Glomerular endothelial cell (primary cell): ENCODE data around the gene TNFRSF18. TPM values are rescaled to one million over a fixed set of nuclear protein-coding genes. Genes with fewer than 3 reads are reported as not detected.
"Not testable (repeated sequence)": the region's sequence is repeated elsewhere in the genome, so short reads cannot be mapped to it uniquely, and the experiment has no call there.

Experiments
- DNase-seq: peaks from one replicate; pipeline ENCODE4 v3.0.0-alpha.2; 2011; ENCODE audit warnings: low read depth, low spot score; ENCODE audit errors: extremely low read depth
- total RNA-seq: library from RNA; depleted of rRNA; stranded (reverse); fragments of >200 nt; gene quantifications from 2 replicates; pipeline ENCODE4 v1.2.3, GENCODE V29; 2015

Gene TNFRSF18
- total RNA-seq, 1 donor from 2014 or later = 0.58 TPM

DNA sequence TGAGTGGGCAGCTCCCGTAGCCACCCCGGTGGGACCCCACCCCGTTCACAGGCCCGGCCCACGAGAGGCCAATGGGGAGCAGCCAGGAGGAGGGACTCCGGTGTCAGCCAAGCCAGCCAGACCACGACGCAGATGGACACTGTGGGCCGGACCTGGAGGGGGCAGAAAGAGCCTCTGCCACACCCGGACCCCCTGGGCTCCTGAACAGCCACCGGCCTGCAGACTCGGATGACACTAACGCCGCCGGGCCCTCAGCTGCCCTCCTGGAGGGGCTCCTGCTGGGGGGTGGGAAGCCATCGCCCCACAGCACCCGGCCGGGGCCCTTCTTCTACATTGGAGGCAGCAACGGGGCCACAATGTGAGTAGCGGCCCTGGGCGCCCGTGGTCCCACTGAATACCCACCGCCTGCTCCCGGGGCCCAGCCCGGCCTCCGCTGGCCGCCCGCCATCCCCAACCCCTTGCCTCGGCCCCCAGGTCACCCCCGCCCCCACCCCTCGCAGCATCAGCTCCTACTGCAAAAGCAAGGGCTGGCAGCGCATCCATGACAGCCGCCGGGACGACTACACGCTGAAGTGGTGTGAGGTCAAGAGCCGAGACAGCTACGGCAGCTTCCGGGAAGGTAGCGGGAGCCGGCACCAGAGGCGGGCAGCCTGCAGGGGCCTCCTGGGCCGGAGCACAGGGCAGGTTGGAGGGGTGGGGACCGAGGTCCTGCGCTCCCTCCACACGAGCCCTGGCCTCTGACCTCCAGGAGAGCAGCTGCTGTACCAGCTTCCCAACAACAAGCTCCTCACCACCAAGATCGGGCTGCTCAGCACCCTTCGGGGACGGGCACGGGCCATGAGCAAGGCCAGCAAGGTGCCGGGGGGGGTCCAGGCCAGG is 26.2 kb downstream of the TNFRSF18 start:
- no peak for DNase-seq

DNA sequence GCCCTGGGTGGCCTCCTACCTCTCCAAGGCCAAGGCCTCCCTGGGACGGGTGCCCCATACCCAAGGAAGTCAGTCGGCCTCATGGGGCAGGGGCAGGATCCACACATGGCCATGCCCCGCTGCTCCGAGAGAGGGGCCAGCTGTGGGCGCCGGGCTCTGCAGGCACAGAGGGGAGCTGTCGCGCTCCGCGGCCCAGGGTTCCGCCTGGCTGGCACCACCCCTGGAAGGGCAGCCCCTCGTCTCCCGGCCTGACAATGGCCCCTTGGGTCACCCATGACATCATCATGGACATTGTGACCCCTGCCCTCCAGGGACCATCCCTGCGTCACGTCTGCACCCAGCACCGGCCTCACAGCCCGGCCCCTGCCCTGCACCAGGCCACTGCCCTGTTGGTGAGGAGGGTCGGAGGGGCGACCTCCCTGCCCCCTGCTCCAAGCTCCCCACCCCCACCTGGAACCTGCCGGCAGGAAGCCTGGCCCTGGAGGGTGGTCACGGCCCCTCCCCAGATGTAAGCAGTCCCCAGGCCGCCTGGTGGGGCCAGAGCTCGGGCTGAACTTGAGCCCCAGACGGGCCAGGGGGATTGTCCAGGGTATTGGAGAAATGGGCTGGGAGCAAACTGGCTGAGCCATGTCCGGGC is 26.9 kb downstream of the TNFRSF18 start:
- no peak for DNase-seq

DNA sequence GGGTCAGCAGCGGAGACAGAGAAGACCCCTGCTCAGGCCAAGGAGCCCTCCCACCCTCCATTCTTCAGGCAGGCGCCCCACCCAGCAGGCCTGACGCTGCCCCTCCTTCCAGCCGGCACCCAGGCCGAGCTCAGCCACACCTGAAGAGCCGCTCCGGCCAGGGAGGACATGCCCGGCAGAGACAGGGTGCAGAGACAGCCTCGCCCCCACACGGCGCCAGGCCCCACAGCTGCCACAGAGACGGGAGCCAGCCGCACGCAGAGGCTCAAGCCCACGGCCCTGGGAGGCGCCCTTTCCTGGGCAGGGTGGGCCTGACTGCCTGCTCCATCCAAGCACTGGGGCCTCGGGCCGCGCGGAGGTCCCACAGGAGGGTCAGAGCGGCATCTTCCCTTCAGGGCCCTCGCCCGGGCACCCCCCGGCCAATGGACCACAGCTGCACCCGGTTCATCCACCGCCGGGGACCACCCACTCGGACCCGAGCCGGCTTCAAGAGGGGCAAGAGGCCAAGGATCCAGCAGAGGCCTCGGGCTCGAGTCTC is 27.5 kb downstream of the TNFRSF18 start:
- no peak for DNase-seq

DNA sequence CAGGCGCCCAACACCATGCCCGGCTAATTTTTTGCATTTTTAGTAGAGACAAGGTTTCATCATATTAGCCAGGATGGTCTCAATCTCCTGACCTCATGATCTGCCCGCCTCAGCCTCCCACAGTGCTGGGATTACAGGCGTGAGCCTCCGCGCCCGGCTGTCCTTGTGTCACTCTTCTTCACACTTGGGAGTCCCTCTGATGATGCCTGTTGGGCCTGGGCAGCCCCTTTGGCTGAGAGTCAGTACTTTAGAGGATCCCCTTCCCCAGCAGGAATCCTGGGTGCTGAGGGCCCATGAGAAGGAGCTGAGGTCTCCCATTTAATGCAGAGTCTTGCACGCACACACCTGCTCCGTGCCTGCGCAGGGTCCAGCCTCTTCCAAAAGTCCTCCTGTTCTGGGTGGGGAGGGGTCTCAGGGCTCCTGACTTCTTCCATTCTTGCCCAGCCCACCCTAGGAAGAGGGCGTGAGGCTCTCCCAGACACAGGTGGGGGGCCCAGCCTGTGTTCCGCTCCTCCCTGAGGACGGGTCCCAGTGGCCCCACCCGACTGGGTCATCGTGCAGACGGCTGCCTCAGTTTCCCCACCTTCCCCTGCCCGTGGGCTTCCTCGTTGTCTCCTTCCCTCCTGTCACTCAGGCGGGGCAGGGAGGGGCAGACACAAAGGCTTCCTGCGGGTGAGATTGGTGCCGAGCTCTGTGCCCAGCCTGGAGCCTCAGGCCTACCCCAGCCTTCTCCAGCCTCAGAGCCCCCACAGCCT is 28.8 kb downstream of the TNFRSF18 start:
- no peak for DNase-seq

DNA sequence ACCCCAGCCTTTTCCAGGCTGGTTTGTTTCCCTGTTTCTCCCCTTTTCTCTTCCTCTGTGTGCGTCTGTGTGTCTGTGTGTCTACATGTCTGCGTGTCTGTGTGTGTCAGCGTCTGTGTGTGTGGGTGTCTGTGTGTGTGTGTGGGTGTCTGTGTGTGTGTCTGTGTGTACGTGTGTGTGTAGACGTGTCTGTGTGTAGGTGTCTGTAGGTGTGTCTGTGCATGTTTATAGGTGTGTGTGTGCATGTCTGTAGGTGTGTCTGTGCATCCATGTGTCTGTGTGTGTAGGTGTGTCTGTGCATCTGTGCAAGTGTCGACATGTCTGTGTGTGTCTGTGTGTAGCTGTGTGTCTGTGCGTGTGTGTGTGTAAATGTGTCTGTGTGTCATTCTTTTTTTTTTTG is 29.5 kb downstream of the TNFRSF18 start:
- DNase-seq = no peak

DNA sequence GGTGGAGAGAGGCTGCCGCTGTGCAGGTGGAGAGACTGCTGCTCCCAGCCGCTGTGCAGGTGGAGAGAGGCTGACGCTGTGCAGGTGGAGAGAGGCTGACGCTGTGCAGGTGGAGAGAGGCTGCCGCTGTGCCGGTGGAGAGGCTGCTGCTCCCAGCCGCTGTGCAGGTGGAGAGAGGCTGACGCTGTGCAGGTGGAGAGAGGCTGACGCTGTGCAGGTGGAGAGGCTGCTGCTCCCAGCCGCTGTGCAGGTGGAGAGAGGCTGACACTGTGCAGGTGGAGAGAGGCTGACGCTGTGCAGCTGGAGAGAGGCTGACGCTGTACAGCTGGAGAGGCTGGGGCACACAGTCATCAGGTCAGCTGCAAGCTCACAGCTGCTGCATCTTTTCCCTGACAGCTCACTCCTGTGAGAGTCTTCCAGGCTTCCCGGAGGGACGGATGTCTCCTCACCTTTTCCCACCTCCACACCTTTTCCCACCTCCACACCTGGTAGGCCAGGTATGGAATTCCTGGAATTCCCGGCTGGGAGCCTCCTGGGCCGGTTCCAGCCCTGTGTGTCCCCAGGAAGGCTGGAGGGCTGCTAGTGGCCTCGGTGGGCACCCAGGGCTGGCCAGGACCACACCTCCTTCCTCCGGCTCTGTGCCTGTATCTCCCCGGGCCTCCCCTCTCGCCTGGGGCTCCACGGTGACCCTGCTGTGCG is 30.2 kb downstream of the TNFRSF18 start:
- not testable (repeated sequence) for DNase-seq

DNA sequence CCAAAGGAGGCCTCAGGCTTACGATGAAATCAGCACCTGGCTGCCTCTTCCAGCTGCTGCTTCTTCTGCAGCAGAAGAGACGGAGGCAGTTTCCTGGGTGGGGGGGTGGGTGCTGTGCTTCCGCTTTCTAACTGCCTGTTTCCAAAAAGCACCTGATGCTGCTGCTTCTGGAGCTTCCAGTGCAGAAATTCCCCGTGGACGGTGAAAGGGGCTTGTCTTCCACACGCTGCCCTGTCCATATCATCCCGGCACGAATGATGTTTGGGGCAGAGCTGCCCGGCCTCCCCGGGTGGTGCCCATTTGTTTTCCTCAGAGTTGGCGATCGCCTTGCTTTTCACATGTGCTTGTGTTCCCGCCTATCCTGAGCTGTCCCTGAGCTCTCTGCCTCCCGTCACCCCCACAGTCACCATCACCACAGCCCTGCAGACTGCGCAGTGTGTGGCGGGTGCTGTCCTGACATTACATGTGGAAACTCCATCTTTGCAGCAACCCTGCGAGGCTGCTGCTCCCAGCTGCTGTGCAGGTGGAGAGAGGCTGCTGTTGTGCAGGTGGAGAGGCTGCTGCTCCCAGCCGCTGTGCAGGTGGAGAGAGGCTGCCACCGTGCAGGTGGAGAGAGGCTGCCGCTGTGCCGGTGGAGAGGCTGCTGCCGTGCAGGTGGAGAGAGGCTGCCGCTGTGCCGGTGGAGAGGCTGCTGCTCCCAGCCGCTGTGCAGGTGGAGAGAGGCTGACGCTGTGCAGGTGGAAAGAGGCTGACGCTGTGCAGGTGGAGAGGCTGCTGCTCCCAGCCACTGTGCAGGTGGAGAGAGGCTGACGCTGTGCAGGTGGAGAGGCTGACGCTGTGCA is 30.9 kb downstream of the TNFRSF18 start:
- no peak for DNase-seq

DNA sequence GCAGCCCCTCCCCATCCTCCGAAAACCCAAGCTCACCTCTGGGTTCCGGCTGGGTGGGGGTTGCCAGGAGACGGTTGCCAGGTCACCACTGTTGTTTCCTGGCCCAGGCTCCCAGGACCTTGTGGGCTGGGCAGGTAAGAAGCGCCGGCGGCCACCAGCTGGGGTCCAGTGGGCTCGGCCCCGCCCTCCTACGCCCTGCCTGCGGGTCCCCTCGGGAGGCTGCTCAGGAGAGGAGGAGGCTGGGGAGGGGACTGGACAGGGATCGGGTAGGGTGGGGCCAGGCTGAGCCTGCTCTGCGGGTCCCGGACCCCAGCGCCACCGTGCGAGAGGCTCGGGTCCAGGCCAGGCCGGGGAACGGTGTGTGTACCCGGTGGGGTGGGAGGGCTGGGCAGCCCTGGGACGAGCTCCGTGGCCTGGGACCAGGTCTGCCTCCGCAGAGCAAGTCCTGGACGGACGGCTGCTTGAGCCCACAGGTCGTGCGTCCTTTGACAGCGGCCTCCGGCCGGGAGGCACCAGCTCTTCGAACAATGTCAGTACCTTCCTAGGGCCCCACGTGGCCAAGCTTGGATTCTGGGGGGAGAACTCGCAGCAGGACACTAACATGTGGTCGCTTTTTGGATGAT is 32.5 kb downstream of the TNFRSF18 start, which contains the start of gene TTLL10:
TSS of gene TTLL10 (plus strand) at position 88 of the 623 bp plus-strand sequence. CDS start 5,336 bp downstream, outside the sequence.
- no peak for DNase-seq

DNA sequence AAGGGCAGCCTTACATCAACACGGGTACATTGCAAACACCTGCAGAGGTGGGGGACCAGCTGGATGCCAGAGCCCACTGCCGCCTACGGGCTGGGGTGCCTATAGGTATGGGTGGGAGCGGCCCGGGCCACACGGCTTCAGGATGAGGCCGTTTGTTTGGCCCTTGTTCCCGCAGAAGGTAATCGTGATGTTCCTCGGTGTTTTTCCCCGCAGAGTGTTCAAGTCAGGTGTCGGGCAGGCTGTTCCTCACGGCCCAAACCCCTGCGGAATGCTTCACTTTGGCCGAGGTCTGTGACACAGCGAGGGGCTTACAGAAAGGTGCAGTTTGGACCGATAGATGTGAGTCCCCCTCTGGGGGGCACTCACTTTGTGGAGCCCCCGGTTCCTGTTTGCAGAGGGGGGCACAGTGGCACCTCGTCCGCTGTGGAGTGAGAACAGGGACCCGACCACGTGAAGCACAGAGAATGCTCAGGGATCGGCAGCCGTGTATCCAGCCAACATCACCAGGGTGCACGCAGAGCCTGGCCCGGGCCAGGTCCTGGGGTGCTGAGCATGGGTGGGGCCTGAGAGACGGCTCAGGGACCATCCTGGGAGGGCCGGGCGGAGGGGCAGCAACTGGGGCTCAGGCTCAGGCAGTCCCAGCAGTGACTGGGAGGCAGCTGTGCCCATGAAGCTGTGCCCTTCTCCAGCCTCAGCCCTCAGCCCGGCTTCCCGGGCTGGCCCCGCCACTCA is 33.2 kb downstream of the TNFRSF18 start:
- DNase-seq = no peak

DNA sequence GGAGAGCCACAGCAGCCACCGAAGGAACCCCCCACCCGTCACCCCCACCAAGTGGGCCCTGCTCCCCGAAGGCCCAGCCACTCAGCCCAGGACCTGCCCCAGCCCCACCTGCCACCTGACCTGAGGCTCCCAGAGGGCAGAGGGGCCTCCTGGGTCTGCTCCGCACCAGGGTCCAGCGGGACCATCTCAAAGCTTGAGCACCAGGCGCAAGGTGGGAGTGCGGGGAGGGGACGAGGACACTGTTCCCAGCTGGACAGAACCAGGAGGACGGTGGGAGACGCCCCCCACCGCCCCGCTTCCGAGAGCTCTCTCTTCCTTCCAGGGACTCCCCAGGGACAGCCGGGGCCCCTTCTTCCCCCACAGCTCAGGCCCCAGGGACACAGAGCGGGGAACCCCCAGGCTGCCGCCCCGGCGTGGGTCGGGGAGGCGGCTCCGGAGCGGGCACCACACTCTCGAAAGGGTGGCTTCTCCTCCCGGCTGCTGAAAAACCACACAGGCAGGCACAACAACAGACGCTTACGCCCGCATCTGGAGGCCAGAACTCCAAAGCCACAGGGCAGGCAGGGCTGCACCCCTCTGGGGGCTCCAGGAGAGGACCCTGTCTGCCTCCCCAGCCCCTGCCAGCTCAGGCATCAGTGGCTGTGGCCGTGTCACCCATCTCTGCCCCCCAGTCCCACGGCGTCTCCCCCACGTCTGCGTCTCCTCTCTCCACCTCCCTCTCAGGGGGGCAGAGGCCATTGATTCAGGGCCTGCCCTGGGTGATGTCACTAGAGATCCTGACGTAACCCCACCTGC is 34.6 kb downstream of the TNFRSF18 start:
- no peak for DNase-seq

DNA sequence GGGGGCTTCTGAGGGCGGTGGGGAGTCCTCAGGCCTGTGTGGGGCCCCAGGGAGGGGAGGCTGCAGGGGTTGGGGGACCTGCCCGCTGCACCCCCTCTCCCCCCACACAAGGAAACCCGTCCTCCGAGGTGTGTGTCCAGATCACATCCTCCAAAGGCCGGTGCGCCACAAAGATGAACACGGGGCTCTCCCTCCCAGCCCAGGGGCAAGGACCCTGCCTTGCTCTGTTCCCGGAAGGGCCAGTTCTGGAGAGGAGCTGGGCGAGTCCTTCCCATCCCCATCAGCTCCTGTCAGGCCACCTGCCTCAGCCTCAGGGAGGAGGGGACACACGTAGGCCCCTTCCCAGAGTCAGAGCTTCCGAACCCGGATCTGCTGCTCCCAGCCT is 35.2 kb downstream of the TNFRSF18 start:
- DNase-seq = no peak

DNA sequence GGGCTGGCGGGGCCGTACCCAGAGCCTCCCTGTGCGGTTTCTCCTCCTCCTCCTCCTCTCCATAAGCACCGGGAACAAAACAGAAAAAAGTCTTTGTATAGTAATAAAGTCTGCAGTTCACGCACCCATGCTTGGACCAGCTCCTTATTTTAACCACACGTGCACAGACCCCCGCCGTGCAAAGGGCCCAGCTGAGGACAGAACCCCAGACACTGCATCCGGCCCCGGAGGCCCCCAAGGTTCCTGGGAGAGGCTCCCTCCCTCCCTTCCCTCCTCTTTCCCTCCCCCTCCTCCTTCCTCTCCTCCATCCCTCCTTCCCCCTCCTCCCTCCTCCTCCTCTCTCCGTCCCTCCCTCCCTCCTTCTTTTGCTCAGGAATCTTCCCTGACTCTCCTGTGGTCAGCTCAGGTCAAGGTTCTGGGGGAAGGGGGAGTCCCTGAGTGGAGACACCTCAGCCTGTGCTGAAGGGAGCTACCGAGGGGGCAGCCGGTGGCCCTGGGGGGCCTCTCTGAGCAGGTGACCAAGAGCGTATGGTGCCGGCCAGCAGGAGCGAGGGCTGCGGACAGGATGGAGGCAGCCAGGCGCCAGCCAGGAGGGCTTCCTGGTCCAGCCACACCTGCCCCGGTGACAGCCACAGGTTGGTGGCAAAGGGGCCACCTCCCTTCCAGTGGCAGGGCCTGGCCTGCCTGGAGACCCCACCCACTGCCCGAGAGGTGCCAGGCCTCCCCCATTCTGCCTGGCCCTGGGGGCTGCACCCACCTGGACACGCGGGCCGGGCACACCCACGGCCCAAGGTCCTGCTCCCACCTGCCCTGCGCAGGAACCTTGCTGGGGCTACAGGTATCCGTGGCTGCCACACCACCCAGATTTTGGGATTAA is 35.9 kb downstream of the TNFRSF18 start:
- no peak for DNase-seq

DNA sequence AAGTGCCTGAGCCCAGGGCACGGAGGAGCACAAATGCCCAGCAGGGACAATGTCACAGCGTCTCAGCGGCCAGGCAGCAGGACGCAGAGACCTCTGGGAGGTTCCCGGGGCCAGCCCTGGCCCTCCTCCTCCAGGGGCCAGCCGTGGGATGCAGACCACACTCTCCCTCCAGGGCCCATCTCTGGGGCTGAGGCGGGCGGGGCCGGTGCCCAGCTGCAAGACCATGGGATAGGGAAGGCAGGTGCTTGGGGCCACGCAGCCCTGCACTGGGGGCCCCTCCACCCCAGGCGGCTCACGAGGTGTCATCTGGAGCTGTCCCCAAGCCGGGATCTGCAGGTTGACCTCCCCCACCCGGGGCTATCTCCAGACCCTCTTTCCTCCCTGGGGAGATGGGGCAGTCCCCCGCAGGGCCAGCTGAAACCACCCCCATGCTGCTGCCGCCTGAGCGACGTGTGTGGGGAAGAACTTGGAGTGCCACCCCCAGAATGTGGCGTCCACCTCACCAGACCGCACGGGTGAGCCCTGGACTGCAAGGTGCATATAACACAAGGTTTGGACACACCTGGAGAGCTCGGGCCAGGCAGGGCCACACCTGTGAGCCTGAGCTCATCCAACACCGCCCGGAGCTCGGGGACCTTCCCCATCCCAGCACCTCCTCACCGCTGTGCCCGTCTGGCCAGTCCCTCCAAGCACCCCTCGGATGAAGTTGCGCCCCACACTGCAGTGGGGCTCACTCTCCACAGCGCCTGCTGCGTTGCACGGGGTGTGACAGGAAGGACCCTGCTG is 36.8 kb downstream of the TNFRSF18 start:
- no peak for DNase-seq

DNA sequence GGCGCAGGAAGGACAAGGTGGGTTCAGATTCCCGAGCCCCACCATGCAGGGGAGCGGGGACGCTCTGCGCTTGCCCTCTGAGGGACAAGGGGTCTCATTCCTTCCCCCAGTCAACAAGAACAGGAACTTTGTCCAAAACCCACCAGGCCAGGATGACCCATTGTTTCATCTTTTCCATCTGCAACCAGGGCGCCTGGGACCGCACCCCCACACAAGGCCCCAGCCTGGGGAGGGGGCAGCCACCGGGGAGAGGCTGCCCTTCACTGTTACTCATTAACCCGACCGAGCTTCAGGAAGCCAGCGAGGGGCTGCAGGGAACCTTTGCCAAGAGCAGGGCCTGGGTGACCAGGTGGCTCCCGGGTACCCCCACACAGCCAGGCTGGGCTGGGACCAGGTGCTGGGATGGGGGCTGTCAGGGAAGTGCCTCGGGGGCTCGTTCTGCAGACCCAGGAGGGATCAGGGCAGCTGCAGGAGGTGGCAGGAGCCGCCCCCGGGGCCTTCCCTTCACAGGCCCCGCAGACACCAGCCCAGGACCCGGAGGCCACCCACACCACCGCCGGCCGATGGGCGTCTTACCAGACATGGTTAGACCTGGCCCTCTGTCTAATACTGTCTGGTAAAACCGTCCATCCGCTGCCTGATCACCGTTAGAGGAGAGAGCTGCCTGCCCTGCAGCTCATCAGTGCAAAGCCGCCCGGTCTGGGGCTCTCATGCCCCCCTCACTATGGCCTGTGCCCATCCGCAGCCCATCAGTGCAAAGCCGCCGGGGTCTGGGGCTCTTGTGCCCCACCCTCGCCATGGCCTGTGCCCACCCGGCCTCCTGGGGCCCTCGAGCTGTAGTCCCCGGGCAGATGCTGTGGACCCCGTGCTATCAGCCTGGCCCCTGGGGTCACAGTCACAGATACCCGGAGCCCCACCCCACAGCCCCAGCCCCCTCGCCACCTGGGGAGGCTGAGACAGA is 37.7 kb downstream of the TNFRSF18 start:
- DNase-seq = no peak
